HepG2 (cell line): ENCODE results near the gene SLC6A9. TPM values are rescaled to one million over a fixed set of nuclear protein-coding genes. Genes with fewer than 3 reads are reported as not detected.

Source experiments
- AFF4 ChIP-seq: sonication (generic); formaldehyde crosslinking; IDR thresholded peaks from 2 replicates; pipeline ENCODE4 v1.4.0; 2020; ENCODE audit warnings: missing genetic modification reagents
- CENPX ChIP-seq: sonication (generic); formaldehyde crosslinking; IDR thresholded peaks from 2 replicates; pipeline ENCODE4 v1.9.0; 2021; ENCODE audit warnings: mild to moderate bottlenecking, missing genetic modification reagents, moderate library complexity
- DNMT1 ChIP-seq: sonication (generic); formaldehyde crosslinking; IDR thresholded peaks from 2 replicates; pipeline ENCODE4 v1.5.1; 2020; ENCODE audit warnings: mild to moderate bottlenecking, missing genetic modification reagents
- HES4 ChIP-seq: sonication (generic); formaldehyde crosslinking; IDR thresholded peaks from 2 replicates; pipeline ENCODE4 v1.9.0; 2021; ENCODE audit warnings: mild to moderate bottlenecking, missing genetic modification reagents, borderline replicate concordance
- HNRNPL ChIP-seq: fragments of 200-400 bp; formaldehyde crosslinking; IDR thresholded peaks from 2 replicates; pipeline ENCODE4 v1.6.1; 2017; ENCODE audit warnings: mild to moderate bottlenecking, low read depth, low read length
- MBD4 ChIP-seq: IDR thresholded peaks from 2 replicates; pipeline ENCODE4 v1.6.1; 2012; ENCODE audit warnings: low read length, inconsistent platforms, borderline replicate concordance
- NFIC ChIP-seq: IDR thresholded peaks from 2 replicates; pipeline ENCODE4 v1.6.1; 2012; ENCODE audit warnings: mild to moderate bottlenecking, low read length, inconsistent platforms
- RAD21 ChIP-seq: fragments of 450-650 bp; formaldehyde crosslinking; IDR thresholded peaks from 2 replicates; pipeline ENCODE4 v1.5.0; 2020; ENCODE audit warnings: mild to moderate bottlenecking
- SOX13 ChIP-seq, 3 experiments: fragments of 450-650 bp in 1 of 3; sonication (generic) in 1 of 3; formaldehyde crosslinking in 1 of 3; IDR thresholded peaks in 2 of 3; conservative IDR thresholded peaks in 1 of 3; 2 replicates each; pipeline versions ENCODE4 v1.5.0 to v1.6.1; 2016 to 2020; ENCODE audit warnings: antibody characterized with exemption in 1 of 3, mild to moderate bottlenecking in 1 of 3, missing compliant biosample characterization in 1 of 3, missing genetic modification reagents in 1 of 3, moderate library complexity in 1 of 3
- SOX6 ChIP-seq, 2 experiments: fragments of 450-650 bp in 1 of 2; sonication (generic) in 1 of 2; formaldehyde crosslinking in 1 of 2; IDR thresholded peaks; 2 replicates each; pipeline versions ENCODE4 v1.4.0 to v1.6.1; 2017 to 2020; ENCODE audit warnings: antibody characterized with exemption in 1 of 2, mild to moderate bottlenecking in 1 of 2, missing genetic modification reagents in 1 of 2
- TMF1 ChIP-seq: sonication (generic); formaldehyde crosslinking; IDR thresholded peaks from 2 replicates; pipeline ENCODE4 v1.8.1; 2022; ENCODE audit warnings: low read depth, missing genetic modification reagents
- XRCC5 ChIP-seq: fragments of 200-400 bp; formaldehyde crosslinking; optimal IDR thresholded peaks from 2 replicates; pipeline ENCODE3; 2017; ENCODE audit warnings: mild to moderate bottlenecking, low read length
- ZFP62 ChIP-seq: sonication (generic); formaldehyde crosslinking; IDR thresholded peaks from 2 replicates; pipeline ENCODE4 v1.4.0; 2020; ENCODE audit warnings: missing genetic modification reagents
- ZNF20 ChIP-seq: sonication (generic); formaldehyde crosslinking; IDR thresholded peaks from 2 replicates; pipeline ENCODE4 v1.4.0; 2020; ENCODE audit warnings: mild to moderate bottlenecking, moderate library complexity, missing genetic modification reagents
- ZNF678 ChIP-seq: sonication (generic); formaldehyde crosslinking; IDR thresholded peaks from 2 replicates; pipeline ENCODE4 v1.4.0; 2020; ENCODE audit warnings: mild to moderate bottlenecking, missing genetic modification reagents
- polyA plus RNA-seq, 8 experiments: library from polyadenylated mRNA; depleted of rRNA in 3 of 8; stranded (reverse) in 7 of 8; unstranded in 1 of 8; fragments of >200 nt; fragmentation: Illumina TruSeq in 4 of 8; extraction: Trizol in 4 of 8; gene quantifications; 2 replicates each; pipeline versions ENCODE4 v1.2.1 to v1.2.3, GENCODE V29; 2011 to 2016; ENCODE audit warnings: low read depth in 4 of 8, missing spikeins in 1 of 8, mixed read lengths in 1 of 8; ENCODE audit not compliant: insufficient read depth in 1 of 8
- total RNA-seq, 5 experiments: library from RNA; depleted of rRNA; stranded (reverse); fragments of >200 nt; fragmentation: Illumina TruSeq; extraction: Trizol; gene quantifications; 2 replicates each; pipeline ENCODE4 v1.2.3, GENCODE V29; 2016; ENCODE audit warnings: low read depth in 1 of 5
- TF ChIP-seq, protein P1 (sequence below): sonication (generic); formaldehyde crosslinking; IDR thresholded peaks from 2 replicates; pipeline ENCODE4 v1.4.0; 2020; ENCODE audit warnings: missing genetic modification reagents, mild to moderate bottlenecking, borderline replicate concordance
- TF ChIP-seq, protein P2 (sequence below), 2 experiments: fragments of 450-650 bp in 1 of 2; sonication (generic) in 1 of 2; formaldehyde crosslinking; IDR thresholded peaks; 2 replicates each; pipeline versions ENCODE4 v1.5.0 to v1.8.0; 2020 to 2022; ENCODE audit warnings: mild to moderate bottlenecking in 1 of 2, missing genetic modification reagents in 1 of 2
- TF ChIP-seq, protein P3 (sequence below): IDR thresholded peaks from 2 replicates; pipeline ENCODE4 v1.6.1; 2016; ENCODE audit warnings: missing biosample characterization, missing genetic modification reagents, low read depth

Gene SLC6A9
- total and polyA plus RNA-seq, 2 of the 13 experiments (the other 11 are each of a cell fraction or from before 2014, with no cell fraction given): 8.5 to 9.9 TPM

DNA sequence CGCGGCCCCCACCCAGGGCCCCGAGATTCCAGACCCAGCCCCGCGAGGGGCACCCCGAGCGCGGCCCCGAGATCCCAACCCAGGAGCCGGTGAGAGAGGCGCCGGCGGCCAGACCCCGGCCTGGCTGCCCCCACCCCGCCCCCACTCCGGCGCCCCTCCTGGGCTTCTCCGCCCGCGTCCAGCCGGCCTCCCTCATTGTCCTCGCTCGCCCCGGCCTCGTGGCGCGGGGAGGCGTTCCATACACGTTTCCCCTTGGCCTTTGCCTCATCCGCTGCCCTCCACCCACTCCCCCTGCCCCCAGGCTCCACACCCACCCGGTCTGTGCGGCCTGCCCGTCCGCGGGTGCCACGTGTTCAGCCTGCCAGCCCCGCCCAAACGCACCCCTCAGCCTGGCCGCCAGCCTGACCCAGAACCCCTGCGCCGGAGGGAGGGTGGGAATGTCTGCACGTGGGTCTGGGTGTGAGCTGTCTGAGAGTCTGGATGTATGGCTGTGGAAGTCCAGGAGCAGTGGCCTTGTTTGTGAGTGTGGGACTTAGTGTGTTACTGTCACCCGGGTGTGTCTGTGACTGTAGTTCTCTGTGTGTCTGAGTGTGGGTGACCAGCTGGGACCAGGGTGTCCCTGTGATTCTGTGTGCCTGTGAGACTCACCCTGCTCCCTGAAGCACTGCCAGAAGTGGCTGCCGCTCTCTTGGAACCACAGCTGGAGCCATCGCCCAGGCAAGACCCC, 51.6 kb downstream of the SLC6A9 start (continued):
- TF ChIP-seq AFF4 (CRISPR knock-in tag) (no peak), HNRNPL (peak; percentile 82; the same call in 1 of the 2 replicates), DNMT1 (CRISPR knock-in tag) (no peak), ZNF20 (CRISPR knock-in tag) (no peak), RAD21 (CRISPR knock-in tag) (no peak), ZFP62 (CRISPR knock-in tag) (no peak), TMF1 (0 out of 2 replicates have a peak, but pooled peaks have one; percentile 49), SOX6 (IDR thresholded peaks at IDR 0.05) (no peak), SOX6 (CRISPR knock-in tag; IDR thresholded peaks at IDR 0.05) (0 out of 2 replicates have a peak, but pooled peaks have one; percentile 16), ZNF678 (no peak), MBD4 (no peak), NFIC (no peak), SOX13 (IDR thresholded peaks at IDR 0.05) (no peak), SOX13 (CRISPR knock-in tag; conservative IDR thresholded peaks at IDR 0.05 in 1 of 2, IDR thresholded peaks at IDR 0.05 in 1 of 2) (0 out of 4 replicates have a peak, but pooled peaks of 1 of the 2 experiments have one; percentile 14), CENPX (CRISPR knock-in tag) (no peak), HES4 (CRISPR knock-in tag) (no peak), XRCC5 (no peak)
- TF ChIP-seq, protein P1, sequence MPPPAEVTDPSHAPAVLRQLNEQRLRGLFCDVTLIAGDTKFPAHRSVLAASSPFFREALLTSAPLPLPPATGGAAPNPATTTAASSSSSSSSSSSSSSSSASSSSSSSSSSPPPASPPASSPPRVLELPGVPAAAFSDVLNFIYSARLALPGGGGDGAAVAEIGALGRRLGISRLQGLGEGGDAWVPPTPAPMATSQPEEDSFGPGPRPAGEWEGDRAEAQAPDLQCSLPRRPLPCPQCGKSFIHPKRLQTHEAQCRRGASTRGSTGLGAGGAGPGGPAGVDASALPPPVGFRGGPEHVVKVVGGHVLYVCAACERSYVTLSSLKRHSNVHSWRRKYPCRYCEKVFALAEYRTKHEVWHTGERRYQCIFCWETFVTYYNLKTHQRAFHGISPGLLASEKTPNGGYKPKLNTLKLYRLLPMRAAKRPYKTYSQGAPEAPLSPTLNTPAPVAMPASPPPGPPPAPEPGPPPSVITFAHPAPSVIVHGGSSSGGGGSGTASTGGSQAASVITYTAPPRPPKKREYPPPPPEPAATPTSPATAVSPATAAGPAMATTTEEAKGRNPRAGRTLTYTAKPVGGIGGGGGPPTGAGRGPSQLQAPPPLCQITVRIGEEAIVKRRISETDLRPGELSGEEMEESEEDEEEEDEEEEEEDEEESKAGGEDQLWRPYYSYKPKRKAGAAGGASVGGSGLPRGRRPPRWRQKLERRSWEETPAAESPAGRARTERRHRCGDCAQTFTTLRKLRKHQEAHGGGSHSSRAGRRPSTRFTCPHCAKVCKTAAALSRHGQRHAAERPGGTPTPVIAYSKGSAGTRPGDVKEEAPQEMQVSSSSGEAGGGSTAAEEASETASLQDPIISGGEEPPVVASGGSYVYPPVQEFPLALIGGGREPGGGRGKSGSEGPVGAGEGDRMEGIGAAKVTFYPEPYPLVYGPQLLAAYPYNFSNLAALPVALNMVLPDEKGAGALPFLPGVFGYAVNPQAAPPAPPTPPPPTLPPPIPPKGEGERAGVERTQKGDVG (CRISPR knock-in tag): no peak
- TF ChIP-seq, protein P2, sequence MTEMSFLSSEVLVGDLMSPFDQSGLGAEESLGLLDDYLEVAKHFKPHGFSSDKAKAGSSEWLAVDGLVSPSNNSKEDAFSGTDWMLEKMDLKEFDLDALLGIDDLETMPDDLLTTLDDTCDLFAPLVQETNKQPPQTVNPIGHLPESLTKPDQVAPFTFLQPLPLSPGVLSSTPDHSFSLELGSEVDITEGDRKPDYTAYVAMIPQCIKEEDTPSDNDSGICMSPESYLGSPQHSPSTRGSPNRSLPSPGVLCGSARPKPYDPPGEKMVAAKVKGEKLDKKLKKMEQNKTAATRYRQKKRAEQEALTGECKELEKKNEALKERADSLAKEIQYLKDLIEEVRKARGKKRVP (CRISPR knock-in tag; IDR thresholded peaks at IDR 0.05): no peak
- TF ChIP-seq, protein P3, sequence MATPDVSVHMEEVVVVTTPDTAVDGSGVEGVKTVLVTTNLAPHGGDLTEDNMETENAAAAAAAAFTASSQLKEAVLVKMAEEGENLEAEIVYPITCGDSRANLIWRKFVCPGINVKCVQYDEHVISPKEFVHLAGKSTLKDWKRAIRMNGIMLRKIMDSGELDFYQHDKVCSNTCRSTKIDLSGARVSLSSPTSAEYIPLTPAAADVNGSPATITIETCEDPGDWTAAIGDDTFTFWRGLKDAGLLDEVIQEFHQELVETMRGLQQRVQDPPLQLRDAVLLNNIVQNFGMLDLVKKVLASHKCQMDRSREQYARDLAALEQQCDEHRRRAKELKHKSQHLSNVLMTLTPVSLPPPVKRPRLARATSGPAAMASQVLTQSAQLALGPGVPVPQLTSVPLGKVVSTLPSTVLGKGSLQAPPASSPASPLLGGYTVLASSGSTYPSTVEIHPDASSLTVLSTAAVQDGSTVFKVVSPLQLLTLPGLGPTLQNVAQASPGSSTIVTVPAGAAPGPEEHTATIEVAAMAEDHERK: no peak
